GM21390 (cell line): Measurements from ENCODE around the gene SIM2.

ENCODE experiments used
- ATAC-seq: cut with Tn5 transposase; IDR thresholded peaks from one replicate; pipeline ENCODE4 v1.9.1; 2021; ENCODE audit not compliant: unreplicated experiment

Gene SIM2

DNA sequence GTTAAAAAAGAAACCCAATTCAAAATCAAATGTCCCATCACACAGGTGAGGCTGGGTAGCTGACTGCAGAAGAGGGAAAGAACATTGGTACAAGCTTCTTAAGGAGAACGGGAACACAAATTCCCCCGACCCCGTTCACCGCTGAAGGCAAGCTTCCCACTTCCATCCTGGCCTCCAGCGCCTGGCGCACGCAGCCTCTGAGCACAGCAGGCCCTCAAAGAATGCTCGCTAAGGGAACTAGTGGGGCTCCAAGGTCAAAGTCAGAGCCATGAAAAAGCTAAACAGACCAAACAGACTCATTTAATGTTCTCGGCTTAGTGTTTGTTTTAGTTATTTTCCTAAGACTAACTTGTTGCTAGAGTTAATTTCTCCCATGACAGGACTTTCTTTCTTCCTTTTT is 63.7 kb downstream of the SIM2 start:
- ATAC-seq = no peak

DNA sequence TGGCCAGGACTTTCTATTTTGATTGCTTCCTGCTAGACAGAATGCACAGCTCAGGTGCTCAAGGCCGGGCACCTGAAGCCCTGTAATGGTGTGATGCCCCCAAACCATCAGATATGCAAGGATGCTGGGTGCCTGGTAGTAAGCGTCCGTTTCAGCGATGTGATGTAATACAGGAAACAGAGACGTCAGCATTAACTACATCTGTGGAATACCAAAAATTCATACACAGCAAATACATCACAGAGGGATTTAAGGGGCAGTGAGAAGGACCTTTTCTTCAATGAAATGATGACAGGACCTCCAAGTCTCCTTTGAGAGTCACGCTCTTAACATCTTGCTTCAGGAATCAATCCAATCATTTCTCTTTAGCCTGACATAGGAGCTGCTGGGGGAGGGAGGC is 64.4 kb downstream of the SIM2 start:
- no peak for ATAC-seq

DNA sequence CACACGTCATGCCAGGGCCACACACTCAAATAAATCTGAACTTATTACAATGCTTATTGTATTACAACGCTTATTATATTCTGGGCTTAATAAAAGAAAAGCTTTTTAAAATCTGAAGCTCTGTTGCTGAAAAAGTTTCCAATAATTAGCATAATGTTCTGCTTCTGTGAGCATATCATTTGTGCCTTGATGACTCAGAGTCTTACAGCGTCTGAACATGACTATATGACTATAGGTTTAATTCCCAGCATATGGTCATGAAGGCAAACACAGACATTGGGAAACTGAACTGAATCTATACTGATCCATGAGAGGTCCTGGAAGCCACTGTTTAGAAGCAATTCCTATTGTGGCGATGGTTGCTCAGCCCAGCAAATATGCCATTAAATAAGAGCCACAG is 66.3 kb downstream of the SIM2 start:
- ATAC-seq = no peak

DNA sequence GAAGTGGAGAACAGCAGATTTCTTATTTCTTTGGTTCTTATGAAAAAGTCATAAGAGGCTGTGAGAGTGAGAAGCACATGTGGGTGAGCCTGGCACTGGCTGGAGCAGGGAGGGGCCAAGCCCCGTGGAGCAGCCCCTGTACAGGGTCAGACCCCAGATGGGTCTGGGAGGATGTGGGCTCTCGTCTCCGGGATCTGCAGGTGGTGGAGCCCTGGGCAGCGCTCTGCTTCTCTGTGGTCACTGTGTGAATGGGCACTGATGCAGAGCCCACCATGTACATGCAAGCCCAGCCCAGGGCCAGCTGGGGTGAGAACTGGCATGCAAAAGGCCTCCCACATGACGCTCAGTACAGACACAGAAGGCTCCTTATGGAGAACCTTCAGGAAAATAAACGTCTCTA is 67.6 kb downstream of the SIM2 start:
- ATAC-seq = no peak

DNA sequence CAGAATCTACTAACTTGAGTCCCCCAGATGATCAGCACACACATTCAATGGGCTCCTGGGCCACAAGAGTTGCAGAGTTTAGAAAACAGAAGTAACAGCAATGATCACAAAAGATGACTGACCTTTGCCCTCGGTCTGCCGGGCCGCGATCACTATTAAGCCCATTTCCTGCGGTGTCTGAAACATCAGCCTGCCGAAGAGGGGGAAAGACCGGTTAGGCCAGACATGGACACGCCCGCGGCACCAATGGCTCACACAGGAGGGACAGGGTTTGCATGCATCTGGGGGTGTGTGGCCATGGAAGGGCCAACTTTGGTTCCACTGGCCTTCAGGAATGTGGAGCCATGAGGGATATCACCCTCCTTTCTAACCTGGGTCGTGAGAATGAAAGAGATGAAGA is 68.2 kb downstream of the SIM2 start:
- ATAC-seq = no peak

DNA sequence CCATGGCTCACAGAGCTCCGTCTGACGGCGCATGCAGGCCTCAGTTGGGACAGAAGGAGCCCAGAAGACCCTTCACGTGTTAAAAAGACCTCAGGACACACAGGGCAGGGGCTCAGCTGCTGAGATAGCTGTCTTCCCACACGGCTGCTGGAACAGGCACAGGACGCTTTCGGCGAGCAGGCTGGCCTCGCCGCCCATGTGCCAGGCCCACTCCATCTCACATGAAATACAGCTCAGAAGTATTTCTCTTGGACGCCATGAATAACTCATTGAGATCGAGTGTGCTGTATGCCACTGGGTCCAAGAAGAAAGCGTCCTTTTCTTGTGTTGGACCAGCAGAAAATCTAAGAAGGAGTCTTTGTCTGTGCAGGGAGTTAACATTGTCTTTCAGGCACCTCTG is 69.6 kb downstream of the SIM2 start:
- no peak for ATAC-seq

DNA sequence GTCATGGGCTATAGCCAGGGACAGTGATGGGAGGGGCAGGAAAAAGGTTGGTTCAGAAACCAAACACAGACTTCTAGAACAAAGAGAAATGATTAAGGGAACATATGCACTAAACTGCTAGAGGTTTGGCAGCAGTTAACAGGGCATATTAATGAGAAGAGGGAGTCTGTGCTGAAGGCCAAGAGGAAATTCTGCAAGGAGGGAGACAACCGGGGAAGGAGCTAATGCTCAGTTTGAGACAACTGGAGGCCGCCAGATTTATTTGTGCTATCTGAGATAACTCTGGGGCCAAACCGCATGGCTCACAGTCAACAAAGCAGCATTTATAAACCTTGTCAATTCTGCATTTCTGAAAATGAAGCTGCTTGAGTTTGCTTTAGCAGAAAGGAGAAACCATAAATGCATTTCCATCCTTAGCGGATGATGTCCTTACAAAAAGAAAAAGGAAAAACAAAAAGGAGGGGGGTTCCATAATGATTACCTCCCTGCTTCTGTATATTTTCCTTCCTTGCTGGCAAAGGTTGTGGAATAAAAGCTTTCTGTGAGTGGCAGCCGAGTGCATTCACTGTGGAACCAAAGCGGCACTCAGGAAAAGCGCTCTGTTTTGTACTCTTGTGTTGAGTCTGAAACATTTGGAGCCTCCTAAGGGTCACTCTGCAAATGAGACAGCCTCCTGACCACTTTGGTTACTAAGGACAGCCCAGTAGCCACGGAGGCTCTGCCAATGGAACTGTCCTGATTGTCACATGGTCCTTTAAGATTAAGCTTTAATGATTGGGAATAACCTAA is 70.3 kb downstream of the SIM2 start:
- ATAC-seq = no peak

DNA sequence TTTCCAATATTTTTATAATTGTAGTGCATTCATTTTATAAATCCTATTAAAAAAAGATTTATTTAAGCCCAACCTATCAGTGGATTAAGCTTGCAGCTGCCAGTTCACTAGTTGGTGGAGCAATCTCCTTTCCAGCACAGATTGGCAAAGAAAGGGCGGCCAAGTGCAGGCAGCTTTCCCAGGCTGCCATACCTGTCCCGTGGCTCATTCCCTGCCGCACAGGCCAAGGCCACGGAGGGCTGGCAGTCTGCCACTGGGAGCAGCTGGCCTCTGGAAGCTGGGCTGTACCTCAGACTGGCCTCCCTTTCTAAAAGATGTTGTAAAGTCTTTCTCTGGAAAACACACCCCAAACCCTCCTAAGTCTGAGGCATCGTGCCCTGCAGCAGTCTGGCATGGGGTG is 74.2 kb downstream of the SIM2 start:
- no peak for ATAC-seq

DNA sequence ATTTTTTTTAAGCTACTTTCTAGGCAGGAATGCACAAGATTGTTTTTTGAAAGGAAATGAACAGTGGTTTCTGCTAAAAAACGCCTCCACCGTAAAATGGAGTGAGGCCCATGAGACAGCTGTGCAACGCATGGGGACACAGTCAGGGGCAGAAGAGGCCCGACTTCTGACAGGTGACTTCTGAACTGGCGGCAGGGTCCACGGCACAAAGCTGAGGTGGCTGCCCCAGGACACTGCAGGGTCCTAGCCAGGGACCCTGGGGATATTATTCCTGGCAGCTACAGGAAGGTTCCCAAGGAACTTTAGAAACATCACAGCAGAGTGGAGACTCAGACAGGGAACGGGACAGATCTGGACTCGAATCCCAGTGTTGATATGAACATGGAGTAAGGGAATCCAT is 75.1 kb downstream of the SIM2 start:
- no peak for ATAC-seq

DNA sequence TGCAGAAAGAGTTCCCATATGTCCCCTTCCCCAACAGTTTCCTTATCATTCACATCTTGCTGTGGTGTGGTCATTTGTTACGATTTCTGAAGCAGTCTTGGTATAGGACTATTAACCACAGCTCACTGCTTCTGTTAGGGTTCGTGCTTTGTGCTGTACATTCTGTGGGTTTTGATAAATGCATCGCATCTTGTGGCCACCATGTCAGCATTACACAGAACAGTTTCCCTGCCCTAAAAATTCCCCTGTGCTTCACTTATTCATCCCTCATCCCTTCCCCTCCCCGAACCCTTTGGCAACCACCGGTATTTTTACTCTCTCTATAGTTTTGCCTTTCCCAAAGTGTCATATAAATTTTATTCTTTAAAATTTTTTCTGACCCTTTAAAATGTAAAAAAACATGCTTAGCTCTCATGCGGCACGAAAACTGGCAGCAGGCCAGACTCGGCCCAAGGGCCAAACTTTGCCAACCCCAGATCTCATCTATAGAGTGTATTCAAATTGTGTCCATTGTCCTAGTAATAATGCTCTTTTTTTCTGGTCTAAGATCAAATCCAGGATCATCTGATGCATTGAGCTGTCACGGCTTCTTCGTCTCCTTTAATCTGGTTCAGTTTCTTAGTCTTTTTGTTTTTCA is 78.2 kb downstream of the SIM2 start:
- no peak for ATAC-seq

DNA sequence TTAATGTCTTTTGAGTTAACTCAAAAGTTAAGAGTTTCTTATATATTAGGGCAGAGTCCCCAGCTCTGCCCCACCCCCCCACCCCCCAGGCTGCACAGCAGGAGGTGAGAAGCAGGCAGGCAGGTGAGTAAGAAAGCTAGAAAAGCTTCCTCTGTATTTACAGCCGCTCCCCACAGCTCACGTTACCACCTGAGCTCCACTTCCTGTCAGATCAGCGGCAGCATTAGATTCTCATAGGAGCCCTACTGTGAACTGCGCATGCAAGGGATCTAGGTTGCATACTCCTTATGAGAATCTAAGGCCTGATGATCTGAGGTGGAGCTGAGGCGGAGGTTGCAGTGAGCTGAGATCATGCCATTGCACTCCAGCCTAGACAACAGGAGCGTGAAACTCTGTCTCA is 81.9 kb downstream of the SIM2 start:
- no peak for ATAC-seq

DNA sequence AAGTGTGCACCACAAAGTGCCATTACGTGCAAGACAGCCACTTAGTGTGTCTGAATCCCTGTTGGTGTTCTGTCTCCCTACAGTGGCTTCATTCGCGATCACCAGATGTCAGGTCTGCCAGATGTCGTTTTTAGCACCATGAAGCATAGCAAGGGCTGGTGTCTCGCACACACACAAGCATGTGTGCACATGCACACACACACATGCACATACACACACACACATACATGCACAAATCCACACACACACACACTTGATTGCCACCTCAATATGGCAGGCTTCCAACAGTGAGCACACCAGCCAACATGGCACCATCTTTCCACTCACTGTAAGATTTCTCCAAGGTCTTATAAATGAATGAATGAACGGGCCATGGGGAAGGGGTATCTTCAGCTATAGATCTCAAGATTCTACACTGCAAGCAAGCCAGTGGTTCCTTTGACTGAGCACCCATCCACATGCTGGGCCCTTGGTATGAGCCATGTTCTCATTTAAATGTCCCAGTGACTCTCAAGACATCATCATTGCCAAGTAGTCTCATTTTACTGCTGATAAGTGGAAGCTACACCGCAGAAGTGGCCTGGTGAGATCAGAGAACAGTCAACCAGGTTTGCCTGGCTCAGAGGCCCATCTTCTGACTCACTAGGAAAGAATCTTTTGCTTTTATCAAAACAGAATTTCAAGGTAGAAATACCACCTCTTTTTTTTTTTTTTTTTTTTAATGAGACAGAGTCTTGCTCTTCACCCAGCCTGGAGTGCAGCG is 84.9 kb downstream of the SIM2 start:
- ATAC-seq = no peak

DNA sequence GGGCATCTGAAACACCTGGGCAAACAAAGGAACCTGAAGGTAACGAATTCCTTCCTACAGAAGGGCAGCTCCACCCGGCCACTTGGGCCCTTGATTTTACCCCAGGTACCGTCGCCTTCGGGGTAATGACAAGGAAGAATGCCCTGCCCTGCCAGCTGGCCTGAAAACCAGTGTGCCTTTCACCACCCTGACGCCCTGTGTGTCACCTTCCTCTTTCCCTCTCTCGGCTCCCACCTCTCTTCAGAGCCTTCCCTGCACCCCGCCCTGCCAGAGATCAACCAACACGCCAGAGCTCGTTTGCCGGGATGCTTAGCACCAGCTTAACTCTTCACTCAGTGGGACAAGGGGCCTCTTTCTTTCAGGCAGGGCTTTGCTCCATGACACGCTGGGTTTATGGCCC is 86.0 kb downstream of the SIM2 start:
- ATAC-seq = no peak

DNA sequence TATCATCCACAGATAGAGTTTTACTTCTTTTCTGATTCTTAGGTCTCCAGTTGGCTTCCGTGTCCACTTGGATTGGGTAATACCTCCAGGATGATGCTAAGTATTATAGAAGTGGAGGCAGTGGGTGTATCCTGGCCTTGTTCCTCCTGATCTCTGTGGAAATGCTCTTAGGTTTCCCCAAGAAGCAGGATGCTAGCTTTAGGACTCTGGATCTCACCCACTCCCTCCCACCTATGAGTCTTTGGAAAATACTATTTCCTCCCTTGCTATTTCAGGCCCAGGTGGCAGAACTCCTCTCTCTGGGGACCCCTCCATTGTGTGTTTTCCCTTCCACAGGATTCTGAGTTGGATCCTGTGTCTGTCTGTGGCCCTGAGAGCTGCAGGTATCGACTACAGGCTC is 86.7 kb downstream of the SIM2 start:
- no peak for ATAC-seq

DNA sequence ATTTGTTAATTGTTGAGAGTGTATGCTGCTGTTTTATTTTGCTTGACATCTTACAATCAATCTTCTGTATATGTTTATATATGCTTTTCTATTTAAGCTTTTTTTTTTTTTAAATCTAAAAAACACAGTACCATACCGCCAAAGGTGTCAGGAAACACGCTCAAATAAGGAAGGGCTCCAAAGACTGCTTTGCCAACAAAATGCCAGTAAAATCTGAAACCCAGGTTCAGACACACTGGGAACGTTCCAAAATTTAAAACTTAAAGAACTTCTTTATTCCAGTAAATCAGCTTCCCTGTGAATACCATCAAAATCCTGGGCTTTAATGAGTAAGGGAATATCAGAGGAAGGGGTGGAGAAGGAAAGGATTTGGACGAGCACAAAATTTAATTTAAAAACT is 87.3 kb downstream of the SIM2 start:
- ATAC-seq = no peak

DNA sequence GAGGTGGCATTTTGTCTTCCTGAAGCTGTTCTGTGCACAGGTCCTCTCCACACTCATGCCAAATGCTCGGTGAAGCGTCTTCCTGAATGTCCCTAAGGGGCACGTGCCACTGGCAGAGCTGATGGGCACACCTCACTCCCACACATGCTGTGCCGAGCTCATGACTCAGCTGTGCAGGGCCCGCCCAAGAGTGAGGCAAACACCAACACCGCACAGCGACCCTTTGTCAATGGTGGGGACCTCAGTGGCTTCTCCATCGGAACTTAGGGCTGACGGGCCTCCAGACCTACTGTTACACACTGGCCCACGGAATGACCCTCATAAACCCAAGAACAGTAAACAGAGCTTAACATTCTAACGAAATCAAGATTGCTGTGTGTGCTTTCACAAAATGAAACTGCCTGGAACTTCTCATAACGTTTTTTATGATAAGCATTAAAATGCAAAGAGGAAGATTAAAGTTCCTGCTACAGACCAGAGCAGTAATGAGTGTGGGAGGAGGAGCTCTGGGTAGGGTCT is 89.3 kb downstream of the SIM2 start:
- ATAC-seq = no peak

DNA sequence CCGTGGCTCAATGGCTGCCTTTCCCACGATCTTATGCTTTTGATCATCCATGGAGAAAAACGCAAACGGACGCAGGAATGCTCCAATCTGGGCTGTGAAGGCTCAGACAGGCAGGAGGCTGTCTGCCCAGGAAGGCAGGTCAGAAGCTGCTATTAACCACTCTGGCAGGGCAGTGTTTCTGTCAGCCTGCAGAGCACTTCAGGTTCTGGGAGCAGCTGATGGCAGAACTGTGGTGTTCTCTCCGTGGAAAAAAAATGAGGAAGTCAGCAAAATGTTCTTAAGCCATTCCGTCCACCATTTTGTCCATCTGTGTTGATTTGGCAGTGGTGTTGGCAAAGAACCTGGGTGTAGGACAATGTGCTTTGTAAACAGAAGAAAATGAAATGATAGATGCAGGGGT is 91.7 kb downstream of the SIM2 start:
- no peak for ATAC-seq

DNA sequence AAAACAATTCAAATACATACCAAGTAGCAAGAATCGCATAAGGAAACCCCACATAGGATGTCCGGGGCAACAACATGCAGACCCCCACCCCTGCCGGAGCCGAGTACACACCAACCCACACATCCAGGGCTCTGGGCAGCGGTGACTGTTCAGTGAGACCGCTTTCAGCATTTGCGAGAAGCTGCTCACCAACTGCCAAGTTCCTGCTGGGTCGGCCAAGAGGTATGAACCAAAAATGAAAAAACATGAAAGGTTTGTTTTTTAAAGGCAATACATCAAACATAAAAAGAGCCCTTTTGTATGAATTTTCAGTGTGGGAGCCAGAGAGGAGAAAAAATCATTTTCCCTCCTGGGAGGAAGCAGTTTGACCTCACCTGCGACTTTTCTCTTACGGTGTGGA is 92.3 kb downstream of the SIM2 start:
- ATAC-seq = no peak

DNA sequence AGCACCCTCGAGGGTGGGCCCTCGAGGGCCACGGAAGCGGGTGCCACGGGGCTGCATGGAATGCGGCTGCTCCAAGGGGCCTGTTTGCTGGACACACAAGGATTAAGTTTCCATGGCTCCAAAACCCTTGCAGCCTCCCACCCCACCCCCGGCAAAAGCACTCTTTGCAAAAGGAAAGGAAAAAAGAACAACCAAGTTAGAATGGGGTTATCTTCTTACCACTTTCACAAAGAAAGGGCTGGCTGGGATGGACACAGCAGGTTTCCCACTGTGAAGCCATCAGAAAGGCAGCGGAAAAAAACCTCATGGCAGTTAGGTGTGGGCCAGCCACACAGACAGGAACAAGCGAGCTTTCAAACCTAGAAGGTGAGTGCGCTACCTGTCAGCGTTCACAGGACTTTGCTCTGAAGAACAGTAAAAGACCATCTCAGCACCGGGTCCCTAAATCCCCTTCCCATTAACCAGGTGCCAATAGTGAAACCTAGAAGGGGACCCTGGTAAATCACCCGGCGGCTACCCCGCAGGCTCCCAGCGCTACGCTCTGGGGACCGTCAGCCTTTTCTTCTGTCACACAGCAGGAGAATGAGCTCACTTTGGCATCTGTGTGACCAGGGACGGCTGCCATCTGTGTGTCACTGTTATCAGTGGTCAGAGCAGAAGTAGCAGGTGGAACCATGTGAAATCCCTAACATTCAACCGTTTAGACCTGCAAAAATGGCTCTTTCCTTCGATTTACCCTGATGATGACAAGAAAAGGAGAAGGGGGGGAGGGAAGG is 93.0 kb downstream of the SIM2 start:
- ATAC-seq = no peak

DNA sequence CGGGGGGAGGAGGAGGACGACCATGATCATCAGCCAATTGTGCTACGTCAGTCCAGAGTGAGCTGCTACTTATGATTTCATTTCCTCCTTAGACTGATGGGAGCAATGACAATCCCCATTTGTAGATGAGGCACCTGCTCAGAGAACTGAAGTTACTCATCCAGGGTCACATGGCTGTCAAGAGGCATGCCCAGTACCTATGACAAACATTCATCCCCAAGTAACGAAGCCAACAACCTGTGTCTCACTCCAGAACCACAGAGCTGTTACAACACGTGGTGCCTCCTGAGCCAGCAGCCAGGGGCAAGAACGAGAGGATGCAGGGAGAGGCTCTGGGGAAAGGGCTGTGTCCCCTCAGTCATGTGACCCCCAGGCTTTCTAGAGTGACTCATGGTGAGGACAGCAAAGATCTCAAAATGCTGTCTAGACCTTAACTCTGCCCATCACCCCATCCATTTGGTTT is 93.6 kb downstream of the SIM2 start:
- no peak for ATAC-seq

DNA sequence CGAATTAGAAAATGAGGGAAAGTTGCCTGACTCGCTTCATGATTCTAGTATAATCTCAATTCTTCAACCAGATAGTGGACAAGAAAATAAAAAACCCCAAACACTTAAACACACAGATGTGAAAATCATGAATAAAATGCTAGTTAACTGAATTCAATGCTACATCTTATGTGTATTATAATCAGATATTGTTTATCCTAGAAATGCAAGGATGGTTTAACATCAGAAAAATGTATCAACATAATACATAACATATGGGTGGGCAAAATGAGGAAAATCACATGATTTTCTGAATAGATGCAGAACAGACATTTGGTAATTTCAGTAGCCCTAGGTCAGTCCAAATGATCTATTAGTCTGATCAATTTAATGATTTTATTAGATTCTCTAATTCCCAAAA is 97.2 kb downstream of the SIM2 start:
- ATAC-seq = no peak
